ENCODE results near the gene OBSCN. TPM values are rescaled to one million over a fixed set of nuclear protein-coding genes. Genes with fewer than 3 reads are reported as not detected.

OBSCN gene
- total and polyA plus RNA-seq, 9 donors, result 184 to 401 (median 297) TPM

DNA sequence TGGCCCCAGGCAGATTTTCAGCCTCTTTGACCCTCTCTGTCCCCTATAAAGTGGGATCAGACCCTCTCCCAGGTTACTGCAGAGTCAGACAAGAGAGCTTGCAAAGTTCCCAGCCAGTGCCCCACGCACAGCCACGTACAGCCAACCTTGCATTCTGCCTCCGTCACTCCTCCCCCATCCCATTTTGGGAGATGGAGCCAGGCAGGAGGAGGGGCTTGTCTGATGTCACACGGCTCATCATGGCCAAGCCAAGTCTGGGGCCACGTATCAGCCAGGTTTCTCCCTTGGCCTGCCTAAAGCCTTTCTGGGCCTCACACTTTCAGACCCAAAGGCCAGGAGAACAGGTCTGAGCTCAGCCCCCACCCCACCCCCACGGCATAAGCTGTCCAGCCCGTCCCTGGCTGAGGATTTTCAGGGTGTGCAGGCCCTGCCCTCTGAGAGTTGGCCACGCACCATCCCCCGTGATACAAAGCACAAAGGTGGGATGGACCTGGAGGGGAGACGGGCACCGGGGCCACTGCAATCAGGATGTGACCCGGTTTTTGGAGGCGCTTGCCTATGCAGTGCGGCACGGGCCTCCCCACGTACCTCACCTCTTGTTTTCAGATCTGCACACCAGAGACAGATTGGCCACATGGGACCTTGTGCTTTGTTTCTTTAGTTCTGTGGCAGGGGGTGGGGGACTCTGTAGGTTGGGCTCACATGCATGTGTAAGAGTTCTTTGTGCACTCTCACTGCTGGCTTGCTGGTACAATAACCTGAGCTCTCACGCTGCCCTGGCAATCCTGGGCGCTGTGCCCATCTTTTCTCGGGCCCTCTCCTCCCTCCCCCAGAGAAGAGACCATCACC lies 151.1 kb downstream of the OBSCN start:
- no peak for DNase-seq
- Histone ChIP-seq H3K4me3 (ENCODE audit: low read length) (no peak overlapping the region), H3K27me3 (ENCODE audit: control insufficient read depth, insufficient read depth, low read length) (no peaks in the 10 kb centered on the region), H3K9me3 (replicated peaks; ENCODE audit: control insufficient read depth, low read depth, low read length) (no peaks in the 10 kb centered on the region), H3K36me3 (ENCODE audit: control insufficient read depth, insufficient read depth, low read length) (peaks cover 50% of the 10 kb centered on the region), H3K27ac (ENCODE audit: low read length) (no peak overlapping the region), H3K4me1 (ENCODE audit: control insufficient read depth, insufficient read depth, low read length) (peaks cover 6% of the 10 kb centered on the region)
- WGBS (ENCODE audit: insufficient coverage), result 89% methylated on average over 10 of the region's 19 CpGs

DNA sequence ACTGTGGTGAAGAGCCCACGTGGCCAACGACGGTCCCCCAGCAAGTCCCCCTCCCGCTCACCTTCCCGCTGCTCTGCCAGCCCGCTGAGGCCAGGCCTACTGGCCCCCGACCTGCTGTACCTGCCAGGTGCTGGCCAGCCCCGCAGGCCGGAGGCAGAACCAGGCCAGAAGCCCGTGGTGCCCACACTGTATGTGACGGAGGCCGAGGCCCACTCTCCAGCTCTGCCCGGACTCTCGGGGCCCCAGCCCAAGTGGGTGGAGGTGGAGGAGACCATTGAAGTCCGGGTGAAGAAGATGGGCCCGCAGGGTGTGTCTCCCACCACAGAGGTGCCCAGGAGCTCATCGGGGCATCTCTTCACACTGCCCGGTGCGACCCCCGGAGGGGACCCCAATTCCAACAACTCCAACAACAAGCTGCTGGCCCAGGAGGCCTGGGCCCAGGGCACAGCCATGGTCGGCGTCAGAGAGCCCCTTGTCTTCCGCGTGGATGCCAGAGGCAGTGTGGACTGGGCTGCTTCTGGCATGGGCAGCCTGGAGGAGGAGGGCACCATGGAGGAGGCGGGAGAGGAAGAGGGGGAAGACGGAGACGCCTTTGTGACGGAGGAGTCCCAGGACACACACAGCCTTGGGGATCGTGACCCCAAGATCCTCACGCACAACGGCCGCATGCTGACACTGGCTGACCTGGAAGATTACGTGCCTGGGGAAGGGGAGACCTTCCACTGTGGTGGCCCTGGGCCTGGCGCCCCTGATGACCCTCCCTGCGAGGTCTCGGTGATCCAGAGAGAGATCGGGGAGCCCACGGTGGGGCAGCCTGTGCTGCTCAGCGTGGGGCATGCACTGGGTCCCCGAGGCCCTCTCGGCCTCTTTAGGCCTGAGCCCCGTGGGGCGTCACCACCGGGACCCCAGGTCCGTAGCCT lies 152.0 kb downstream of the OBSCN start:
- Histone ChIP-seq H3K9me3 (replicated peaks; ENCODE audit: control insufficient read depth, low read depth, low read length) (no peaks in the 10 kb centered on the region), H3K27me3 (ENCODE audit: control insufficient read depth, insufficient read depth, low read length) (no peaks in the 10 kb centered on the region), H3K36me3 (ENCODE audit: control insufficient read depth, insufficient read depth, low read length) (peaks cover 46% of the 10 kb centered on the region), H3K4me1 (ENCODE audit: control insufficient read depth, insufficient read depth, low read length) (peaks cover 6% of the 10 kb centered on the region), H3K27ac (ENCODE audit: low read length) (no peak overlapping the region), H3K4me3 (ENCODE audit: low read length) (no peak overlapping the region)
- WGBS (ENCODE audit: insufficient coverage), result 90% methylated on average over 32 of the region's 45 CpGs
- no peak for DNase-seq

DNA sequence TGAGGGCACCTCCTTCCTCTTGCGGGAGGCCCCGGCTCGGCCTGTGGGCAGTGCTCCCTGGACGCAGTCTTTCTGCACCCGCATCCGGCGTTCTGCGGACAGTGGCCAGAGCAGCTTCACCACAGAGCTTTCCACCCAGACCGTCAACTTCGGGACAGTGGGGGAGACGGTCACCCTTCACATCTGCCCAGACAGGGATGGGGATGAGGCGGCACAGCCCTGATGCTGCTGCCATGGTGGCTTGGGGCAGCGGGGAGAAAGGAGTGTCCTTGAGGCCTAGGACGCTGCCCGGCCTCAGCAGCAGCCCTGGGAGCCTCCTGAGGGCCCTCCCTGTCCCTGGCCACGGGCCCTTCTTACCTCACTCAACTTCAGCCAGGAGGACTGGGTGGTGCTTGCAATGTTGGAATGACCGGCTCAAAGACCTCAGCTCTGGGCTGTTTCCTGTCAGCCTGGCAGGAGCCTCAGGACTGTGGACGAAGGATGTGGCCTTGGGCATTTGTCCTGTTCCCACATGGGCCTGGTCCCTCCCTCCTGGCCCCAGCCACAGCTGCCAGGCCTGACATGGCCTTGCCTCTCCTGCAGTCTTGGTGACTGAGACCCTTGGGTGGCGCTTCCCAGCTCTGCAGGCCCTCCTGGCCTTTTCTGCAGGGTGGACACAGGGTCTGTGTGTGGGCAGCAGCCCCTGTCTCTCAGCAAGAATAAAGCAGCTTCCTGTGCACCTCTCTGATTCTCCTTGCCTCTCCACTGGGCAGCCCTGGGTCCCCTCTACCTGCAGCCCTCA lies 152.9 kb downstream of the OBSCN start:
- Histone ChIP-seq H3K27me3 (ENCODE audit: control insufficient read depth, insufficient read depth, low read length) (no peaks in the 10 kb centered on the region), H3K27ac (ENCODE audit: low read length) (no peak overlapping the region), H3K4me3 (ENCODE audit: low read length) (no peak overlapping the region), H3K4me1 (ENCODE audit: control insufficient read depth, insufficient read depth, low read length) (peaks cover 6% of the 10 kb centered on the region), H3K9me3 (replicated peaks; ENCODE audit: control insufficient read depth, low read depth, low read length) (no peaks in the 10 kb centered on the region), H3K36me3 (ENCODE audit: control insufficient read depth, insufficient read depth, low read length) (peaks cover 43% of the 10 kb centered on the region)
- DNase-seq, result no peak
- WGBS (ENCODE audit: insufficient coverage), result 85% methylated on average over 13 of the region's 19 CpGs

DNA sequence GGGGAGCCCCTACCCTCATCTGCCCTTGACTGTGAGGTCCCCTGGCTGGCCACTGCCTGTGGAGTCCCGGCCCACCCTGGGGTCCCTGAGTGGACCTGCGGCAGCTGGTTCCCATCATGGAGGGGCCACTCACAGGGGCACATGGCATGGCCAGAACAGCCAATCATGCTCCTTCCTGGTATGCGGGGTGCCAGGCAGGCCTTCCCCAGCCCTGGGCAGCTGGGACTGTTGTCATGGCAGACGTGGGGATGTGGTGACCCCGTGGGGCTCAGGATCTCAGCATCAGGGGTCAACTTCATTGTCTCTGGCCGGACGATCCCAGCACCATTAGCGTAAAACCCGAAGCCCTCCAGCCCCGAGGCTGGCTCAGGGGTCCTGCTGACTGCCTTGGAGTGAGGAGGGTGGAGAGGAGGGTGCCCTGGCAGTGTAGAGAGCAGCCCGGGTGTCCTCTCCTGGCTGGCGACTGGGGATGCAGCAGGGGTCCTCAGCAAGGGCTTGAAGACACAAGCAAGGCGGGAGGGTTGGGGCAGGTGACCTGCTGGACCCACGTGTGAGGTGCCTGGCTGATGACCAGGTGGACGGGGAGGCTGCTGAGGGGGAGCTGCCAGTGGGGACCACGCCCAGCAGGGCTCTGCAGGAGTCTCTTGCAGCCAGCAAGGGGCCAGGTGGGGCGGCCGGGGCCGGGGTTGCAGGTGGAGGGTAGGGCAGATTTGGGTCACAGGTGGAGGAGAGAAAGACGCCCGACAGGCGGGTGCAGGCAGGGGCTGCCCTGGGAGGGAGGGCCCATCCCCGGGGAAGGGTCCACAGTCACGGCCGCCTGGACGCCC lies 153.7 kb downstream of the OBSCN start:
- H3K9me3 ChIP-seq (replicated peaks; ENCODE audit: control insufficient read depth, low read depth, low read length), result no peaks in the 10 kb centered on the region
- H3K27ac ChIP-seq (ENCODE audit: low read length), result no peak overlapping the region
- H3K36me3 ChIP-seq (ENCODE audit: control insufficient read depth, insufficient read depth, low read length), result peaks cover 37% of the 10 kb centered on the region
- H3K4me1 ChIP-seq (ENCODE audit: control insufficient read depth, insufficient read depth, low read length), result peaks cover 9% of the 10 kb centered on the region
- 74% methylated on average over 24 of the region's 26 CpGs for WGBS (ENCODE audit: insufficient coverage)
- DNase-seq, result no peak
- H3K4me3 ChIP-seq (ENCODE audit: low read length), result no peak overlapping the region
- no peaks in the 10 kb centered on the region for H3K27me3 ChIP-seq (ENCODE audit: control insufficient read depth, insufficient read depth, low read length)

DNA sequence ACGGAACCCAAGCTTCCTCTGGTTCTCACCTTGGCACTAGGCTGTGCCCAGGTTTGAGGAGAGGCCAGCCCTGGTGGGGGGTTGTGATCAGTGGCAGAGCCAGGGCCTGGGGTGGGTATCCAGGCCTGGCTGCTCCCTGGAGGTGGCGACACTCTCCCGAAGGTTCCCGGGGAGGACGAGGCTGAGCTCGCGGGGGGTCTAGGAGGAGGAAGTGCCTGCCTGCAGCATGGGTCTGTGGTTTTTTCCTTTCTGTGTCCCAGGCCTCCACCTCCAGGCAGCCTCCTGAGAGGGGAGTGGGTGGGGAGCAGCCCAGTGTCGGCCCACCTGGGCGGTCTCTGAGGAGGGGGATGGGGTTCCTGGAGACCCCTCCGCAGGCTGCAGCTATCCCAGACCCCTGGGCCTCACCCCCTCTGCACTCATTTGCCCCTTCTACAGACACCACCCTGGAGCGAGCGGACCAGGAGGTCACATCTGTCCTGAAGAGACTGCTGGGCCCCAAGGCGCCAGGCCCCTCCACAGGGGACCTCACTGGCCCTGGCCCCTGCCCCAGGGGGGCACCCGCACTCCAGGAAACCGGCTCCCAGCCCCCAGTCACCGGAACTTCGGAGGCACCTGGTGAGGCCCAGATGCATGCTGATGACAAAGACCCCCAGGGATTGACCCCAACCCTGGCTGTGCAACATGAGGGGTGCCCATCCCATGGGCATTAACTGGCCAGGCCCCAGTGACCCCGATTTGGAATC lies 154.5 kb downstream of the OBSCN start:
- Histone ChIP-seq H3K36me3 (ENCODE audit: control insufficient read depth, insufficient read depth, low read length) (peaks cover 37% of the 10 kb centered on the region), H3K4me1 (ENCODE audit: control insufficient read depth, insufficient read depth, low read length) (peaks cover 14% of the 10 kb centered on the region), H3K27me3 (ENCODE audit: control insufficient read depth, insufficient read depth, low read length) (peaks cover 1% of the 10 kb centered on the region), H3K4me3 (ENCODE audit: low read length) (no peak overlapping the region), H3K9me3 (replicated peaks; ENCODE audit: control insufficient read depth, low read depth, low read length) (no peaks in the 10 kb centered on the region), H3K27ac (ENCODE audit: low read length) (no peak overlapping the region)
- DNase-seq, result no peak
- 76% methylated on average over 10 of the region's 18 CpGs for WGBS (ENCODE audit: insufficient coverage)

DNA sequence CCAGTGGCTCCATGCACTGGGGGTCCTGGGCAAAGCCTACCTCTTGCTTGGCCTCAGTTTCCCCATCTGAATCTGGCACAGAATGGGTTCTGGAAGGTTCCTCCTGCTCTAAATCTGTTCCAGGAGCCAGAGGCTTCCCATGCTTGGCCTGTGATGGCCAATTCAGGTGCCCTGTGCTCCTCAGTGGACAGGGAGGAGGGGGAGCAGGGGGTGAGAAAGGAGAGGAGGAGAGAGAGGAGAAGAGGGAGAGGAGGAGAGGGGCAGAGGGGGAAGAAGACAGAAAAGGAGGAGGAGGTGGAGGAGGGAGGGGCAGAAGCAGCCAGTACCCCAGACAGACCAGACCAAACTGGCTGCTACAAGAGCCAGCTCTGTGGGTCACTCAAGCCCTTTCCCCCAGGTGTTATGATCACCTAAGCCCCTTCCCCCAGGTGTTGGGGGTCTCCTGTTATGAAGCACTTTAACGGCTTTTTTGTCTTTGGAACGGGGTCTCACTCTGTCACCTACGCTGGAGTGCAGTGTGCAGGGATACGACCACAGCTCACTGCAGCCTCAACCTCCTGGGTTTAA lies 155.1 kb downstream of the OBSCN start:
- Histone ChIP-seq H3K27ac (ENCODE audit: low read length) (no peak overlapping the region), H3K36me3 (ENCODE audit: control insufficient read depth, insufficient read depth, low read length) (peaks cover 34% of the 10 kb centered on the region), H3K4me3 (ENCODE audit: low read length) (no peak overlapping the region), H3K9me3 (replicated peaks; ENCODE audit: control insufficient read depth, low read depth, low read length) (no peaks in the 10 kb centered on the region), H3K4me1 (ENCODE audit: control insufficient read depth, insufficient read depth, low read length) (peaks cover 19% of the 10 kb centered on the region), H3K27me3 (ENCODE audit: control insufficient read depth, insufficient read depth, low read length) (peaks cover 3% of the 10 kb centered on the region)
- WGBS (ENCODE audit: insufficient coverage), result 50% methylated on average over 2 of the region's 4 CpGs
- DNase-seq, result no peak

DNA sequence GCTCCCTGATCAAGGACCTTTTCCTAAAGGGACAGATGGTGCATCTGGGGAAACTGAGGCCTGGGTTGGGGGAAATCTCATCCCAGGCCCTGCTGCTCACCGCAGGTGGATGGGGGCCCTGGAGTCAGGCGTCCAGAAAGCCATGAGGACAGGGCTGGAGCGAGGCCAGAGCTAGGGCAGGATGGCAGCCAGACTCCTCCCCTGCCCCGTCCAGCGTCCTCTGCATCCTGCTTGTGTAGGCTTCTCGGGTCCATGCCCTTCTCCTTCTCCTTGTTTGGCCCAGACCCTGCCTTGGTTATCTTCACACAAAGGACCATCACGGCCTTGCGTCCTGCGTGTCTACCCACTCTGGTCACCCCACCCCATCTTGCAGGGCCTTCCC lies 155.8 kb downstream of the OBSCN start:
- DNase-seq, result no peak
- WGBS (ENCODE audit: insufficient coverage), result 87% methylated on average over 9 of the region's 9 CpGs
- Histone ChIP-seq H3K9me3 (replicated peaks; ENCODE audit: control insufficient read depth, low read depth, low read length) (no peaks in the 10 kb centered on the region), H3K27me3 (ENCODE audit: control insufficient read depth, insufficient read depth, low read length) (peaks cover 3% of the 10 kb centered on the region), H3K27ac (ENCODE audit: low read length) (no peak overlapping the region), H3K4me1 (ENCODE audit: control insufficient read depth, insufficient read depth, low read length) (peaks cover 26% of the 10 kb centered on the region), H3K4me3 (ENCODE audit: low read length) (no peak overlapping the region), H3K36me3 (ENCODE audit: control insufficient read depth, insufficient read depth, low read length) (peaks cover 32% of the 10 kb centered on the region)

DNA sequence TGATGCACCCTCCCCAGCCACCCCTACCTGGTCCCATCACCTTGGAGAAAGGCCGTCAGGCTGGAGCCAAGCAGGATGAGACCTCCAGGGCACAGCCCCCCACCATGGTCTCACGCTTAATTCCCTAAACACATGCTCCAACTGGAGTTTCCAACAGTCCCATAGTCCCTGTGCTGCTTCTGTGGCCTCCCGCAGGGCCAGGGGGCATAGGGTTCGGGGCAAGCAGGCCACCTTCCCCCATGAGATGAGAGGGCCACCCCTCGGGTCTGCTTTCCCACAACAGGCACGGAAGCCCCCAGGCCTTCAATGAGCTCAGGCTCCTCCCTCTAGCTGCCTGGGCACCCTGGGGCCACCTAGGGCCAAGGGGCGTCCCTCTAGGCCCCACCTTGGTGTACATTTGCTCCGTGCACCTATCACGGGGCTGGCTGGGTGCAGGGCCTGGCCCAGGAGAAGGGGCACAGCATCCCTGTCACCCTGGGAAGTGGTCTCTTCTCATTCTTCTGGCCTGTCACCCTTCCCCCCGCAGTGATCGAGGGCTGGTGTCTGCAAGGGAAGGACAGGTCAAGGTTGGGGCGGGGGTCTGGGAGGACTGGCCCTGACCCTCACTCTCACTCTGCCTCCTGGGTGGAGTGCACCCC lies 156.3 kb downstream of the OBSCN start:
- Histone ChIP-seq H3K36me3 (ENCODE audit: control insufficient read depth, insufficient read depth, low read length) (peaks cover 32% of the 10 kb centered on the region), H3K4me1 (ENCODE audit: control insufficient read depth, insufficient read depth, low read length) (peaks cover 31% of the 10 kb centered on the region), H3K4me3 (ENCODE audit: low read length) (no peak overlapping the region), H3K9me3 (replicated peaks; ENCODE audit: control insufficient read depth, low read depth, low read length) (no peaks in the 10 kb centered on the region), H3K27ac (ENCODE audit: low read length) (no peak overlapping the region), H3K27me3 (ENCODE audit: control insufficient read depth, insufficient read depth, low read length) (peaks cover 3% of the 10 kb centered on the region)
- DNase-seq, result no peak
- 72% methylated on average over 9 of the region's 12 CpGs for WGBS (ENCODE audit: insufficient coverage)

Data from muscle of leg (tissue), 11 donors.